T-helper 2 cell (primary cell): ENCODE measurements around the gene WRAP73.
"Not testable (repeated sequence)": the region's sequence is repeated elsewhere in the genome, so short reads cannot be mapped to it uniquely, and the experiment has no call there.

Experiments
- DNase-seq, 5 experiments: peaks; one replicate each; pipeline versions ENCODE4 v3.0.0 to v3.0.0-alpha.2; 2012 to 2022

Gene WRAP73

GRCh38 chr1:3629561-3630160 lies 20.2 kb downstream of the WRAP73 start:
- no peak for DNase-seq

DNA sequence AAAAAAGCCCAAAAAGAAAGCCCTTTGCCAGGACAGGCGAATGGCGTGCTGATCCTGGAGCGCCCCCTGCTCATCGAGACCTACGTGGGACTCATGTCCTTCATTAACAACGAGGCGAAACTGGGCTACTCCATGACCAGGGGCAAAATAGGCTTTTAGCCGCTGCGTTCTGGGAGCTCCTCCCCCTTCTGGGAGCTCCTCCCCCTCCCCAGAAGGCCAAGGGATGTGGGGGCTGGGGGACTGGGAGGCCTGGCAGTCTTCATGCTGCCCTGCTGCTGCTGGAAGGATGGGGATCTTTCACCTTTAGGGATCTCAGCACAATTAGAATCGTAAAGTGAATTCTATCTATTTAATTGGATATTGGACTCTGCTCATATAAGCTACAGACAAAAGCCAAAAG lies 21.5 kb downstream of the WRAP73 start:
- DNase-seq: no peak

DNA sequence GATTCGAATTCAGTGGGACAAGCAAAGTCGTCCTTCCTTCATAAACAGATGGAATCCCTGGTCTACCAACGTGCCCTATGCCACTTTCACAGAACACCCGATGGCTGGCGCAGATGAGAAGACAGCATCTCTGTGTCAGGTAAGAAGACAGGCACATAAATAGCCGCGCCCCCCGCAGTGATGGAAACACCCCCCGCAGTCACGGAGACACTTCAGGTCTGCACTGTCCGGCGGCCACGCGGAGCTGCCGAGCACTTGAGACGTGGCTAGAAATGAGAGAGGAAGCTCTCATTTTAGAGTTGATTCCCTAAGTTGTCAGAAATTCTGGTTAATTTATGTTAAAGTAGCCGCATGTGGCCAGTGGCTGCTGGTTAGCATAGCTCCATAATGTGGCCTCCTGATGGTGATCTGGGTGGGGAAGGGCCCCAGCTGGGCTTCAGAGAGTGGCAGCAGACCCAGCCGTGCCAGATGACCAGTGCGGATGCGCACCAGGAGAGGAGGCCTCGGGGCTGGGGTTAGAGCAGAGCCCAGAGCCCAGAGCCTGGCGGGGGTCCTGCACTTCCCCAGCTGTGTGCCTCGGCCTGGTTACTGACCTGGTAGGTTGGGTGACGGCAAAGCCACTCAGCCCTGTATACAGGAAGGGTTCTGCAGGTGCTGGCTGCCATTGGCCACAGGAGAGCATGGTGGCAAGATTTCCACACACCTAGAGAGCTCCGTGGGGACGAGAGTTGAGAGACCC lies 22.2 kb downstream of the WRAP73 start:
- DNase-seq: no peak

DNA sequence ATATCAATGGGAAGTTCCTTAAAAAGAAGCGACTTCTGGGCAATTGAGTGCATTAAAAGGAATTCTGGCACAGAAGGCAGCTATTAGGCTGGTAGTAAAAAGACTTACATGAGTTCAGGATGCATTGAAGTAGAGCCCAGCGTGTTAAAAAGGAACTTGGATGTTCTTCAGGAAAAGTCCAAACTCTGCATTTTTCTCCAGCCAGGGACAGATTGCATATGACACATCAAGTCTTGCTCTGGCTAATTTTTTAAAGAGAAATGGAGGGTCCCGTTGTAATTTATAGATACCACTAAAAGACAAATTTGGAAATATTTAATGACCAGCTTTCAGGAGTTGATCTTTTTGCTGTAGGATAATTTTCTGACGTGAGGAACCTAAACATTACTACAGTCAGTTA lies 23.9 kb downstream of the WRAP73 start:
- DNase-seq: no peak

DNA sequence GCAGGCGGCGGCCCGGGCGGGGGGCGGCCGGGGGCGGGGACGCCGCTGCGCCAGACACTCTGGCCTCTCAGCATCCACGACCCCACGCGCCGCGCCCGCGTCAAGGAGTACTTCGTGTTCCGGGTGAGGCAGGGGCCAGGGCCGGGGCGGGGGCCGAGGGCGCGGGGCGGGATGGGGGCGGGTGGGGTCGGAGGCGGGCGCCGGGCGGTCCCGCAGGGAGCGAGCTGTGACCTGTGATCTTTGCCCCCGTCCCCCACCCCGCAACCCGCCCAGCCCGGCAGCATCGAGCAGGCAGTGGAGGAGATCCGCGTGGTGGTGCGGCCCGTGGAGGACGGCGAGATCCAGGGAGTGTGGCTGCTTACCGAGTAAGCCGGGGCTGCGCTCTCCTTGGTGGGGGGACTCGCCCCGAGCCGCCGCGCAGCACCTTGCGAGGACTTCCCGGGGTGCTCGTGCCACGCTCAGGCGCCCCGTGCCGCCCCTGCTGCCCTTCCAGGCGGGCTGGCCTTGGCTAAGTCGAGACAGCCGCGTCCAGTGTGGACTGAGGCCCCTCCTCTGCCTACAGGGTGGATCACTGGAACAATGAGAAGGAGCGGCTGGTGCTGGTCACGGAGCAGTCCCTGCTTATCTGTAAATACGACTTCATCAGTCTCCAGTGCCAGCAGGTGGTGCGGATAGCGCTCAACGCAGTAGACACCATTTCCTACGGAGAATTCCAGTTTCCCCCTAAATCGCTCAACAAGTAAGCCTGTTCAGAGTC lies 24.6 kb downstream of the WRAP73 start:
- peak in 2 of 5 experiments; percentile 19 to 48 for DNase-seq

- peak; percentile 97 to 98 (median 98) for DNase-seq
These were observed 25.4 kb downstream of the WRAP73 start, which contains the start of gene TPRG1L for GRCh38 chr1:3624200-3625136. TSS of gene TPRG1L (plus strand) at chr1:3625015. CDS start at chr1:3625073, 58 bp downstream.

- peak in 1 of 5 experiments; percentile 19 for DNase-seq
These were observed 26.3 kb downstream of the WRAP73 start for GRCh38 chr1:3623441-3624199.

GRCh38 chr1:3622102-3622501 lies 27.8 kb downstream of the WRAP73 start:
- DNase-seq: not testable (repeated sequence)

DNA sequence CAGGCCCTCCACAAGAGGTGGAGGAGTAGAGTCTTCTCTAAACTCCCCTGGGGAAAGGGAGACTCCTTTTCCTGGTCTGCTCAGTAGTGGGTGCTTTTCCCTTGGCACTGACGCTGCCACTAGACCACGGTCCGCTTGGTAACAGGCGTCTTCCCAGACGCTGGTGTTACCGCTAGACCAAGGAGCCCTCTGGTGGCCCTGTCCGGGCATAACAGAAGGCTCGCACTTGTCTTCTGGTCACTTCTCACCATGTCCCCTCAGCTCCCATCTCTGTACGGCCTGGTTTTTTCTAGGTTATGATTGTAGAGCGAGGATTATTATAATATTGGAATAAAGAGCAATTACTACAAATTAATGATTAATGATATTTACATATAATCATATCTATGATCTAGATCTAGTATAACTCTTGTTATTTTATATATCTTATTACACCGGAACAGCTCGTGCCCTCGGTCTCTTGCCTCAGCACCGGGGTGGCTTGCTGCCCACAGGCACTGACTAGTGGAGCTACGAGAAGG lies 28.7 kb downstream of the WRAP73 start:
- DNase-seq: not testable (repeated sequence)

DNA sequence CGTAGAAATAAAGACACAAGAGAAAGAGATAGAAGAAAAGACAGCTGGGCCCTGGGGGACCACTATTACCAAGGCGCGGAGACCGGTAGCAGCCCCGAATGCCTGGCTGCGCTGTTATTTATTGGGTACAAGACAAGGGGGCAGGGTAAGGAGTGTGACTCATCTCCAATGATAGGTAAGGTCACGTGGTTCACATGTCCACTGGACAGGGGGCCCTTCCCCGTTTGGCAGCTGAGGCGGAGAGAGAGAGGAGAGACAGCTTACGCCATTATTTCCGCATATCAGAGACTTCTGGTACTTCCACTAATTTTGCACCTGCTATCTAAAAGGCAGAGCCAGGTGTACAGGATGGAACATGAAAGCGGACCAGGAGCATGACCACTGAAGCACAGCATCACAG lies 29.2 kb downstream of the WRAP73 start:
- no peak for DNase-seq

DNA sequence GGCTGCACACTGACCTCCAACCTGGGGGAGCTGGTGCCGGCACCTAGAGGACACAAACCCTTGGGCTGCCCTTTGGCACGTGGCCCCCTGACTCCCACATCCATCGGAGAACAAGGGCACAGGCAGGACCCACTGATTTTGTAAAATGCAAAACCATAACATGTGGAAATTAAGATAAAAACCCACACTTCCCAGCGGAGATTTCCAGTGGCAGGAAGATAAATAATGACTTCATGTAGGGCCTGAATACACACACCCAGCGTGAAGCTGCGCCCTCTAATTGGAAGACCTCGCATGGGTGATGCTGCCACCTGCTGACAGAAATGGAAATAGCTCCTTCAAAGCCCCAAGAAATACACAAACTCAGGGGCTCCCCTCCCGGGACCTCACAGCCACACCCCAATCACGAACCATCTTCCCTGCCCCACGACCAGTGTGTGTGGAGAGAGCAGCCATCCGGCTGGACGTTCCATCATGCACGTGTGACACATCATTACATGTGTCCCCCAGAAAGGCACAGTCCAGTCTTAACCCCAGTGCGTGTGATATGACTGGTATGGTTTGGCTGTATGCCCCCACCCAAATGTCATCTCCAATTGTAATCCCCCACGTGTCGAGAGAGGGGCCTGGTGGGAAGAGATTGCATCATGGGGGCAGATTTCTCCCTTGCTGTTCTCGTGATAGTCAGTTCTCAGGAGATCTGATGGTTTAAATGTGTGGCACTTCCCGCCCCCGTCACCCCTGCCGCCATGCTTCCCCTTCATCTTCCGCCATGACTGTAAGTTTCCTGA lies 30.8 kb downstream of the WRAP73 start:
- DNase-seq: peak; percentile 40 to 69 (median 59)

DNA sequence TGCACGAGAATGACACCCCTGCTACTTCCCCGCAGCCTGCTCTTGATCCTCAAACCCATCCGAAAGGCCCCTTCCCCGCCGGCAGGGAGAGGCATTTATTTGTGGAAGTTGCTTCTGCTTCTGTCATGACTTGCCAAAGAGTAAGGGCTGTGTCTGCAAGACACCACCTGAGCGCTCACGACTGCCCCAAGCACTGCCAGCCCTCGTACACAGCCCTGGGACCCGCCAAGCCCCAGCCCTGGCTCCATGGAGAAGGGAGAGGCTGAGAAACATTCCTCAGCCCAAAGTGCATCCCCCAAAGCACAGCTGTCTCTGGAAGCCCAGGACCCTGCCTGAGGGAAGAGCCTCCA lies 31.4 kb downstream of the WRAP73 start:
- DNase-seq: no peak

GRCh38 chr1:3617806-3618345 lies 32.0 kb downstream of the WRAP73 start:
- DNase-seq: no peak

DNA sequence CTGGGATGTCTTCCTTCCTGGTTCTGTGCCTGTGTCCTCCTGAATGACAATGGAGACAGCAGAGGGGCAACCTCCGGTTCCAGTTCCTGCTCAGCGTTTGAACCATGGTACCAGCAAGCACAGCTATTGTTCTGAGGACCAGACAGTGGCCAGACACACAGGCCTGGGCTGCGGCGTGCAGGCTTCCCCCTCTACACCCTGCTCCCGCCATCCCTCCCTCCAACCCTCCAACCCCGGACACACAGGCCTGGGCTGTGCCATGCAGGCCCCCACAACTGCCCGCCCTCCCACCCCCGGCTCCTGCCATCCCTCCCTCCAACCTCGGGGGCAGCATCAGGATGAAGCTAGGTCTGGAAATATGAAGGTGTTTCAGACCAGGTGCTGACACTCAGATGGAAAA lies 33.0 kb downstream of the WRAP73 start:
- DNase-seq: no peak

DNA sequence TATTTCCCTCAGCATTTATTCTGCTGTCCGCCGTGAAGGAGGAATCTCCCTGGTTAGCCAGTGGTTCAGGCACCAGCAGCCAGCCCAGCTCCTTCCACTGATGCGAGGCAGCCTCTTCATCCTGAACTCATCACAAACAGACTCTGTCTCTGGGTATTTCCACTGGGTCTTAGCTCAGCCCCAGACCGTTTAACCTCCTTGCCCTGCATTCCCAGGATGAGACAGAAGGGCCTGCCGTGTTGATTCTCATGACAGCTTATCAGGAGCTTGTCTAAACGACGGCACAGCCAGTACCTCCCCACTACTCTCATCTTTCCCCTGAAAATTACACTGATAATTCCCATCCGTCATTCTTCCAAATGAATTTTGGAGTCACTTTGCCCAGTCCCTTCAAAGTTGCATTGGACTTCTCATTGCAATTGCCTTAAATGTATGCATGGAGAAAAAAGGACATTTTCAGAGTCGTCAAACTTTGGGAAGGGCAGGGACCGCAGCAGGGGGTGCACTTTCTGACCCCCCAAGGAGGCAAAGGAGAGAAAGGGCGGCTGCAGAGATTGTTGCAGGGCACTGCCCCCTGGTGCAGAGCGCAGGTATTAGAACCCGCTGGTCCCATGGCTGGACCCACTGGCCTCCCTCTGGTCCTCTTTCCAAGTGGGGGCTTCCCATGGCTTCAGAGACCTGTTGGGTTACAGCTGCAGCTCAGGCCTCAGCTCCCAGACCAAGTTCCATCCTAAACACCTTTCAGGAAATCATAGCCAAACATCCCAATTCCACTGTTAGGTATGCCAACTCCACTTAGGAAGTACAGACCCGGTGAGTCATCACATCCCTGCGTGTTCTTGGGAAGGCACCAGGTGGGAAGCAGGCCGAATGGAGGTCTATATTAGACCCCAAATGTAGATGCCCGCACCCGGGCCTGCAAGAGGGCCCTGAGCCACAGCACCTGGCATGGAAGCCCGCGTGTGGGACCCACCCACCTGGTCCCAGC lies 34.9 kb downstream of the WRAP73 start:
- DNase-seq: no peak

- no peak for DNase-seq
These were observed 37.8 kb downstream of the WRAP73 start for GRCh38 chr1:3612123-3612522.

DNA sequence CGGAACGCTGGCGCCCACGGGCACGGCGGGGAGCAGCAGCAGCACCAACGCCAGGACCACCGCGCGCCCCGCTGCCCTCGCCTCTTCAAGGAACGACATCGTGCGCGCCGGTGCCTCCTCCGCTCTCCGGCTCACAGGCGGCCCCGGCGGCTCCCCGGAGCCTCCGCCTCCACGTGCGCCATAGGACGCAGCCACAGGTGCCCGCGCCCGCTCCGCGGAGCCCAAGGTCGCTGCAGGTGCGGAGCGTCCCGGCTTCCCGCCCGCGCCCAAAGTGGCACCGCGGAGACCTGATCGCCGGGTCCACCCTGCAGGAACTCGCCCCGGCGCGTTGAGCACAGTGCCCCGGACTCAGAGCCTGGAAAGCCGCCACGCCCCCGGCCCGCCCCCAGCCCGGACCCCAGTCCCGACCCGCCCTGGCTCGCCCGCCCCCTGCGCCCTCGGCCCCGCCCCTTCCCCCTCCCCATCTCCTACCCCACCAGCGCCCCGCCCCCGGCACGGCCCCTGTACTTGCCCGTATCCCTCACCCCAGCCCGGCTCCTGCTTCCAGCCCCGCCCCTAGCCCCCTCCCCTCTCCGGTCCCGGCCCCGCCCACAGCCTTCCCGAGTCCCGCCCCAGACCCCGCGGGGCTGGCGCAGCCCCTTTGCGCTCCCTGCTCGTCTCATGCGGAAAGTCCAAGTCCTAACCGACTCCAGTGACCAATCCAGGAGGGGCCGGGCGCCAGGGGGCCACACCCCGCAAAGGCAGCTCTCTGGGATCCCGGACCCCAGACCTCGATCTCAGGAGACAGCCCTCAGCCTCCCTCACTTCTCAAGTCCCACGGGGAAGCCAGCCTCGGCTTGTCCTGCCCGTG lies 38.5 kb downstream of the WRAP73 start, which contains the start of gene MEGF6:
Gene MEGF6, minus strand, starts transcription at position 339 of the 850 bp plus-strand sequence. Its CDS starts 240 bp downstream, at position 99.
- DNase-seq: peak; percentile 19 to 57 (median 35)
